ENCODE results near the gene SSH3.

SSH3 gene

GRCh38 chr11:67299471-67300191, 3.7 kb upstream of the SSH3 start:
- ATAC-seq, result no peak
- TF ChIP-seq GLIS3 (CRISPR knock-in tag; IDR thresholded peaks at IDR 0.05) (no peak), ARNTL (CRISPR knock-in tag; IDR thresholded peaks at IDR 0.05; ENCODE audit: borderline replicate concordance, low read depth) (no peak), TOX (CRISPR knock-in tag; IDR thresholded peaks at IDR 0.05; ENCODE audit: borderline replicate concordance) (no peak), TSHZ2 (CRISPR knock-in tag; IDR thresholded peaks at IDR 0.05) (no peak), BACH2 (CRISPR knock-in tag; IDR thresholded peaks at IDR 0.05; ENCODE audit: borderline replicate concordance) (no peak), CSRNP3 (CRISPR knock-in tag; IDR thresholded peaks at IDR 0.05) (no peak)

GRCh38 chr11:67300256-67300755, 3.0 kb upstream of the SSH3 start:
- no peak for ATAC-seq
- no peak for TF ChIP-seq ARNTL (CRISPR knock-in tag; IDR thresholded peaks at IDR 0.05; ENCODE audit: borderline replicate concordance, low read depth)
- no peak for TF ChIP-seq ZNF565 (CRISPR knock-in tag; conservative IDR thresholded peaks at IDR 0.05; ENCODE audit: low read depth)
- TF ChIP-seq RARB (CRISPR knock-in tag; IDR thresholded peaks at IDR 0.05), result no peak
- no peak for TF ChIP-seq ISL1 (CRISPR knock-in tag; IDR thresholded peaks at IDR 0.05)
- TF ChIP-seq TSHZ2 (CRISPR knock-in tag; IDR thresholded peaks at IDR 0.05), result no peak
- no peak for TF ChIP-seq BACH2 (CRISPR knock-in tag; IDR thresholded peaks at IDR 0.05; ENCODE audit: borderline replicate concordance)
- TF ChIP-seq CREB5 (CRISPR knock-in tag; IDR thresholded peaks at IDR 0.05; ENCODE audit: low read depth), result no peak
- no peak for TF ChIP-seq SNAI2 (CRISPR knock-in tag; IDR thresholded peaks at IDR 0.05)
- TF ChIP-seq OSR1 (CRISPR knock-in tag; IDR thresholded peaks at IDR 0.05), result no peak
- no peak for TF ChIP-seq TOX (CRISPR knock-in tag; IDR thresholded peaks at IDR 0.05; ENCODE audit: borderline replicate concordance)
- no peak for TF ChIP-seq ZFP30 (CRISPR knock-in tag; IDR thresholded peaks at IDR 0.05)
- no peak for TF ChIP-seq ZNF70 (CRISPR knock-in tag; IDR thresholded peaks at IDR 0.05)
- no peak for TF ChIP-seq CSDC2 (CRISPR knock-in tag; IDR thresholded peaks at IDR 0.05)
- no peak for TF ChIP-seq ZFP3 (CRISPR knock-in tag; IDR thresholded peaks at IDR 0.05)
- no peak for TF ChIP-seq POU6F1 (CRISPR knock-in tag; IDR thresholded peaks at IDR 0.05; ENCODE audit: borderline replicate concordance, low read depth)
- TF ChIP-seq GLIS3 (CRISPR knock-in tag; IDR thresholded peaks at IDR 0.05), result no peak

- no peak for ATAC-seq
- TF ChIP-seq GLIS3 (CRISPR knock-in tag; IDR thresholded peaks at IDR 0.05) (no peak), CSRNP3 (CRISPR knock-in tag; IDR thresholded peaks at IDR 0.05) (no peak), ZFP30 (CRISPR knock-in tag; IDR thresholded peaks at IDR 0.05) (no peak), PATZ1 (CRISPR knock-in tag; IDR thresholded peaks at IDR 0.05; ENCODE audit: borderline replicate concordance) (no peak), TOX (CRISPR knock-in tag; IDR thresholded peaks at IDR 0.05; ENCODE audit: borderline replicate concordance) (no peak), OSR1 (CRISPR knock-in tag; IDR thresholded peaks at IDR 0.05) (no peak), ISL1 (CRISPR knock-in tag; IDR thresholded peaks at IDR 0.05) (no peak), ZFP3 (CRISPR knock-in tag; IDR thresholded peaks at IDR 0.05) (no peak), CREB5 (CRISPR knock-in tag; IDR thresholded peaks at IDR 0.05; ENCODE audit: low read depth) (no peak), ESRRG (CRISPR knock-in tag; IDR thresholded peaks at IDR 0.05) (no peak), ZC3H10 (CRISPR knock-in tag; IDR thresholded peaks at IDR 0.05) (no peak)
Measured at GRCh38 chr11:67300756-67301312, 2.5 kb upstream of the SSH3 start.
